Astrocyte (in vitro differentiated cells and primary cell): ENCODE measurements around the gene IFT43. TPM values are rescaled to one million over a fixed set of nuclear protein-coding genes. Genes with fewer than 3 reads are reported as not detected.

Experiments used
- DNase-seq: peaks from one replicate; pipeline ENCODE4 v3.0.0-alpha.2; 2010; ENCODE audit warnings: low read depth
- FAIRE-seq: peaks from 2 replicates; lab custom pipeline; 2011; peaks lifted over from hg19 to GRCh38; lab: Jason Lieb, UNC
- H2AFZ ChIP-seq: 2 replicates; pipeline ENCODE4 v1.6.0; 2012; ENCODE audit warnings: low read depth, low read length, inconsistent platforms
- H3K27ac ChIP-seq: 2 replicates; pipeline ENCODE4 v1.5.1; 2011; ENCODE audit warnings: low read depth, low read length, inconsistent platforms
- H3K27me3 ChIP-seq: 2 replicates; pipeline ENCODE4 v1.6.0; 2011; ENCODE audit warnings: low read length, inconsistent platforms; ENCODE audit not compliant: insufficient read depth
- H3K36me3 ChIP-seq: 2 replicates; pipeline ENCODE4 v1.5.1; 2011; ENCODE audit warnings: low read length, inconsistent platforms; ENCODE audit not compliant: insufficient read depth
- H3K4me1 ChIP-seq: 2 replicates; pipeline ENCODE4 v1.5.1; 2011; ENCODE audit warnings: low read length, inconsistent platforms; ENCODE audit not compliant: insufficient read depth
- H3K4me2 ChIP-seq: 2 replicates; pipeline ENCODE4 v1.6.0; 2012; ENCODE audit warnings: low read length, inconsistent platforms
- H3K4me3 ChIP-seq: 2 replicates; pipeline ENCODE4 v1.5.1; 2011; ENCODE audit warnings: low read depth, mild to moderate bottlenecking, low read length, inconsistent platforms; ENCODE audit not compliant: insufficient read depth
- H3K79me2 ChIP-seq: 2 replicates; pipeline ENCODE4 v1.6.0; 2012; ENCODE audit warnings: mild to moderate bottlenecking, low read length, inconsistent platforms; ENCODE audit not compliant: insufficient read depth
- H3K9ac ChIP-seq: 2 replicates; pipeline ENCODE4 v1.6.0; 2012; ENCODE audit warnings: mild to moderate bottlenecking, low read length, inconsistent platforms
- H3K9me3 ChIP-seq: 2 replicates; pipeline ENCODE4 v1.5.1; 2012; ENCODE audit warnings: low read depth, mild to moderate bottlenecking, low read length, inconsistent platforms; ENCODE audit not compliant: insufficient read depth
- H4K20me1 ChIP-seq: 2 replicates; pipeline ENCODE4 v1.6.0; 2012; ENCODE audit warnings: low read length, inconsistent platforms; ENCODE audit not compliant: insufficient read depth
- H3K27ac Mint-ChIP-seq: one replicate; pipeline ENCODE4 v1.8.0; 2021; ENCODE audit warnings: mild to moderate bottlenecking, mixed read lengths; ENCODE audit not compliant: unreplicated experiment
- H3K27me3 Mint-ChIP-seq: one replicate; pipeline ENCODE4 v1.8.0; 2021; ENCODE audit warnings: low read depth, mixed read lengths; ENCODE audit not compliant: unreplicated experiment
- H3K36me3 Mint-ChIP-seq: one replicate; pipeline ENCODE4 v1.8.0; 2021; ENCODE audit warnings: low read depth, mixed read lengths; ENCODE audit not compliant: unreplicated experiment
- H3K4me1 Mint-ChIP-seq: one replicate; pipeline ENCODE4 v1.8.0; 2021; ENCODE audit warnings: low read depth, mixed read lengths; ENCODE audit not compliant: unreplicated experiment
- H3K4me3 Mint-ChIP-seq: one replicate; pipeline ENCODE4 v1.8.0; 2021; ENCODE audit warnings: mild to moderate bottlenecking, moderate library complexity, mixed read lengths; ENCODE audit not compliant: unreplicated experiment
- H3K9me3 Mint-ChIP-seq: one replicate; pipeline ENCODE4 v1.8.0; 2021; ENCODE audit warnings: mild to moderate bottlenecking, mixed read lengths; ENCODE audit not compliant: unreplicated experiment
- EZH2 ChIP-seq: IDR thresholded peaks from 2 replicates; pipeline ENCODE4 v1.6.1; 2012; ENCODE audit warnings: mild to moderate bottlenecking, low read length, inconsistent platforms; ENCODE audit not compliant: insufficient read depth
- total RNA-seq: library from RNA; stranded (reverse); gene quantifications from 2 replicates; pipeline ENCODE4 v1.2.1, GENCODE V29; 2021
- TF ChIP-seq, protein P1 (sequence below): IDR thresholded peaks from 2 replicates; pipeline ENCODE4 v1.5.1; 2011; ENCODE audit warnings: low read depth, mild to moderate bottlenecking, inconsistent platforms, low read length, moderate library complexity; ENCODE audit not compliant: insufficient read depth

Gene IFT43
- total RNA-seq, 1 donor from 2014 or later = 29.4 TPM

DNA sequence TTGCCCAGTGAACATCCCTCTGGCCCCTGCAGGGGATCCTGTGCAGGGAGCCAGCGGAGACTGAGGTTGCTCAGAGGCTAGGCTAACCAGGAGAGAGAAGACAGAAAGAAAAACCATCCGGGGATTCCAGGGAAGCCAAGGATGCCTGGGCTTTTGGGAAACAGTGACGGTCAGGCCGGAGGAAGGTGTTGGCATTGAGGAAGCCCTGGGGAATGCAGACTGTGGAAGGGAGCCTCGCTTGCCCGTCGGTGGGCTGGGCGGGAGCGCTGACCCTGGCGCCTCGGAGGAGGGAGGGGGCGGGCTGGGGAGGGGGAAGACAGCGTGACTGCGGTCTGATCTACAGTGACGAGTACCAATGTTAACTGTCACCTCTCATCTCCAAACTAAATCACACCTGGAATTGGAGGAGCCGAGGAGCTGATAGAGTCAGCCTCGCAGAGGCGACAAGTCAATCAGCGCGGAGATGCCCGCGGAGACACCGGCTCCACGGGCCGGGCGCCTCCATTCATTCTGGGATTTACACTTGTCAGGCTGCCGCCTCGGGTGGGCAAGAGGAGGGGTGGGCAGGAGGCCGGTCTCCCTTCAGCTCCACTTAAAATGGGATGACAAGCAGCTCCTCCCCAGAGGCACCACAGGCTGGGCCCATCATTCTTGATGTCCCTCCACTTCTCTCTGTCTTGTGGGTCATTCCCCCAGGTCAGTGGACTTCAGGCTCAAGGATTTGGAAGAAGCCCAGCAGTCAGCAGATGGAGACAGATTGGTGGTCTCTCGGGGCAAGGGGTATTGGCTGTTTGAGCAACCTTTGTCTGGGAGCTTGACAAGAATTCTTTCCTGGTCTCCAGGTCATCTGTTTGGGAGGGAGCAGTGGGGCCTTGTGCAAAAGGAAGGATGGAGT lies 145.8 kb downstream of the IFT43 start:
- Histone ChIP-seq H3K27me3 (peaks cover 47% of the 10 kb centered on the region), H3K79me2 (no peaks in the 10 kb centered on the region), H3K9ac (no peak overlapping the region), H3K27ac (no peak overlapping the region), H3K4me3 (no peak overlapping the region), H4K20me1 (no peaks in the 10 kb centered on the region), H3K36me3 (no peaks in the 10 kb centered on the region), H2AFZ (no peak overlapping the region), H3K4me1 (no peaks in the 10 kb centered on the region), H3K4me2 (no peak overlapping the region), H3K9me3 (no peaks in the 10 kb centered on the region)
- H3K36me3 Mint-ChIP-seq = no peaks in the 10 kb centered on the region
- peaks cover 61% of the 10 kb centered on the region for H3K27me3 Mint-ChIP-seq
- H3K4me1 Mint-ChIP-seq = no peaks in the 10 kb centered on the region
- FAIRE-seq (no peak), DNase-seq (no peak)
- TF ChIP-seq, protein P1, sequence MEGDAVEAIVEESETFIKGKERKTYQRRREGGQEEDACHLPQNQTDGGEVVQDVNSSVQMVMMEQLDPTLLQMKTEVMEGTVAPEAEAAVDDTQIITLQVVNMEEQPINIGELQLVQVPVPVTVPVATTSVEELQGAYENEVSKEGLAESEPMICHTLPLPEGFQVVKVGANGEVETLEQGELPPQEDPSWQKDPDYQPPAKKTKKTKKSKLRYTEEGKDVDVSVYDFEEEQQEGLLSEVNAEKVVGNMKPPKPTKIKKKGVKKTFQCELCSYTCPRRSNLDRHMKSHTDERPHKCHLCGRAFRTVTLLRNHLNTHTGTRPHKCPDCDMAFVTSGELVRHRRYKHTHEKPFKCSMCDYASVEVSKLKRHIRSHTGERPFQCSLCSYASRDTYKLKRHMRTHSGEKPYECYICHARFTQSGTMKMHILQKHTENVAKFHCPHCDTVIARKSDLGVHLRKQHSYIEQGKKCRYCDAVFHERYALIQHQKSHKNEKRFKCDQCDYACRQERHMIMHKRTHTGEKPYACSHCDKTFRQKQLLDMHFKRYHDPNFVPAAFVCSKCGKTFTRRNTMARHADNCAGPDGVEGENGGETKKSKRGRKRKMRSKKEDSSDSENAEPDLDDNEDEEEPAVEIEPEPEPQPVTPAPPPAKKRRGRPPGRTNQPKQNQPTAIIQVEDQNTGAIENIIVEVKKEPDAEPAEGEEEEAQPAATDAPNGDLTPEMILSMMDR = no peak
- no peak for TF ChIP-seq EZH2
- H3K9me3 Mint-ChIP-seq = peaks cover 1% of the 10 kb centered on the region
- H3K27ac Mint-ChIP-seq = no peak overlapping the region
- no peak overlapping the region for H3K4me3 Mint-ChIP-seq

DNA sequence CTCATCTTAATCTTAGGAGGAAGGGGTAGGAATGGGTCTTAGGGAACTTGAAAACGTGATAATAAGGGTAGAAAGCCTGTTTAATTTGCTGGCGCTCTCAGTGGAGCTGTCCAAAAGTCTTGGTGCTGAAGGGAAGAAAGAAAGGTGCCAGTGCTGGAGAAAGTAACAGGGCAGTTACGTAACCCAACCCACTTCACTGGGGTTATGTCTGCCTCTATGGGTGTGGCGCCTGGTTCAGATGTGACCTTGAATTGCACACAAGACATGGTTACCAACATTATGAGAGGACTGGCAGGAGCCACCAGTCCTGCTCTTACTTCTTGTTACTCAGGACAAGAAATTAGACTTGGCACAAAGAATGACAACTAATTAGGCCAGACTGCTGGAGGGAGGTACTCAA lies 147.5 kb downstream of the IFT43 start:
- H3K4me3 Mint-ChIP-seq = no peak overlapping the region
- H3K4me3 ChIP-seq = no peak overlapping the region
- no peak for TF ChIP-seq EZH2
- TF ChIP-seq, protein P1 = no peak
- H3K36me3 Mint-ChIP-seq = no peaks in the 10 kb centered on the region
- DNase-seq = no peak
- H3K9me3 ChIP-seq = no peaks in the 10 kb centered on the region
- no peak overlapping the region for H2AFZ ChIP-seq
- no peak overlapping the region for H3K27ac Mint-ChIP-seq
- FAIRE-seq = no peak
- H4K20me1 ChIP-seq = no peaks in the 10 kb centered on the region
- H3K36me3 ChIP-seq = no peaks in the 10 kb centered on the region
- H3K9ac ChIP-seq = no peak overlapping the region
- H3K27ac ChIP-seq = no peak overlapping the region
- H3K4me2 ChIP-seq = no peak overlapping the region
- no peaks in the 10 kb centered on the region for H3K79me2 ChIP-seq
- peaks cover 75% of the 10 kb centered on the region for H3K27me3 Mint-ChIP-seq
- peaks cover 1% of the 10 kb centered on the region for H3K9me3 Mint-ChIP-seq
- H3K4me1 Mint-ChIP-seq = peaks cover under 1% of the 10 kb centered on the region
- H3K4me1 ChIP-seq = no peaks in the 10 kb centered on the region
- peaks cover 63% of the 10 kb centered on the region for H3K27me3 ChIP-seq

Other genes with a start within 250 kb of the IFT43 start
- gene TGFB3, start 3.8 kb upstream of the IFT43 start, total RNA-seq = 30.5 and 31.1 TPM in 2 replicates
- 54.3 and 60.8 TPM in 2 replicates for gene GPATCH2L, start 166.2 kb downstream of the IFT43 start, total RNA-seq